ENCODE measurements around the gene MKRN2. TPM values are rescaled to one million over a fixed set of nuclear protein-coding genes. Genes with fewer than 3 reads are reported as not detected.

Gene MKRN2
- total RNA-seq, 1 donor from 2014 or later = 22.3 TPM

- TF ChIP-seq CTCF (IDR thresholded peaks at IDR 0.05) = no peak
- ATAC-seq (ENCODE audit: low read depth) (no peak), DNase-seq (no peak)
- Mint-ChIP-seq H3K9me3 (no peaks in the 10 kb centered on the region), H3K4me1 (peaks cover 15% of the 10 kb centered on the region), H3K36me3 (ENCODE audit: low read depth) (peaks cover 77% of the 10 kb centered on the region), H3K4me3 (no peak overlapping the region), H3K27me3 (no peaks in the 10 kb centered on the region), H3K27ac (no peak overlapping the region)
- ChIA-PET CTCF (no interaction called here), POLR2A (interaction anchor here (1.0 kb wide), 1 partner anchor 11 kb away, joined by 4 read pairs; no protein-coding TSS in a partner anchor)
- intact Hi-C loops (cut with micrococcal nuclease) = no loop called here
Measured at GRCh38 chr3:12593473-12593872, 36.6 kb downstream of the MKRN2 start.

GRCh38 chr3:12598890-12599289, 42.0 kb downstream of the MKRN2 start:
- Mint-ChIP-seq H3K27me3 (no peaks in the 10 kb centered on the region), H3K36me3 (ENCODE audit: low read depth) (peaks cover 85% of the 10 kb centered on the region), H3K4me1 (no peaks in the 10 kb centered on the region), H3K9me3 (no peaks in the 10 kb centered on the region), H3K4me3 (no peak overlapping the region), H3K27ac (no peak overlapping the region)
- ATAC-seq (ENCODE audit: low read depth) (no peak), DNase-seq (no peak)
- ChIA-PET CTCF (no interaction called here), POLR2A (interaction anchor here (0.6 kb wide), 1 partner anchor 75 kb away, joined by 3 read pairs; no protein-coding TSS in a partner anchor)
- intact Hi-C loops (cut with micrococcal nuclease) = no loop called here
- TF ChIP-seq CTCF (IDR thresholded peaks at IDR 0.05) = no peak

GRCh38 chr3:12601072-12601471, 44.2 kb downstream of the MKRN2 start:
- Mint-ChIP-seq H3K9me3 (no peaks in the 10 kb centered on the region), H3K4me3 (no peak overlapping the region), H3K4me1 (no peaks in the 10 kb centered on the region), H3K36me3 (ENCODE audit: low read depth) (peaks cover 81% of the 10 kb centered on the region), H3K27ac (no peak overlapping the region), H3K27me3 (no peaks in the 10 kb centered on the region)
- ATAC-seq (ENCODE audit: low read depth) = no peak
- CTCF ChIA-PET = no interaction called here
- no peak for DNase-seq
- intact Hi-C loops (cut with micrococcal nuclease) = loop anchor here (10.0 kb wide), 1 partner anchor 124 kb away; no protein-coding TSS in a partner anchor
- TF ChIP-seq CTCF (IDR thresholded peaks at IDR 0.05) = no peak
- POLR2A ChIA-PET = no interaction called here

GRCh38 chr3:12603969-12604368, 47.1 kb downstream of the MKRN2 start:
- DNase-seq (no peak), ATAC-seq (ENCODE audit: low read depth) (no peak)
- ChIA-PET CTCF (no interaction called here), POLR2A (no interaction called here)
- intact Hi-C loops (cut with micrococcal nuclease) = loop anchor here (10.0 kb wide), 1 partner anchor 121 kb away; no protein-coding TSS in a partner anchor
- Mint-ChIP-seq H3K27me3 (no peaks in the 10 kb centered on the region), H3K27ac (no peak overlapping the region), H3K9me3 (no peaks in the 10 kb centered on the region), H3K4me1 (no peaks in the 10 kb centered on the region), H3K36me3 (ENCODE audit: low read depth) (peaks cover 81% of the 10 kb centered on the region), H3K4me3 (no peak overlapping the region)
- TF ChIP-seq CTCF (IDR thresholded peaks at IDR 0.05) = no peak

- Mint-ChIP-seq H3K4me3 (no peak overlapping the region), H3K4me1 (peaks cover 4% of the 10 kb centered on the region), H3K36me3 (ENCODE audit: low read depth) (peaks cover 73% of the 10 kb centered on the region), H3K27me3 (no peaks in the 10 kb centered on the region), H3K27ac (no peak overlapping the region), H3K9me3 (no peaks in the 10 kb centered on the region)
- ATAC-seq (ENCODE audit: low read depth) (no peak), DNase-seq (no peak)
- POLR2A ChIA-PET = no interaction called here
- intact Hi-C loops (cut with micrococcal nuclease) = loop anchor here (10.0 kb wide), 1 partner anchor 116 kb away; no protein-coding TSS in a partner anchor
- CTCF ChIA-PET = no interaction called here
- TF ChIP-seq CTCF (IDR thresholded peaks at IDR 0.05) = no peak
Measured at GRCh38 chr3:12608376-12608775, 51.5 kb downstream of the MKRN2 start.
